ENCODE measurements around the gene DSCAML1.

DSCAML1 gene

DNA sequence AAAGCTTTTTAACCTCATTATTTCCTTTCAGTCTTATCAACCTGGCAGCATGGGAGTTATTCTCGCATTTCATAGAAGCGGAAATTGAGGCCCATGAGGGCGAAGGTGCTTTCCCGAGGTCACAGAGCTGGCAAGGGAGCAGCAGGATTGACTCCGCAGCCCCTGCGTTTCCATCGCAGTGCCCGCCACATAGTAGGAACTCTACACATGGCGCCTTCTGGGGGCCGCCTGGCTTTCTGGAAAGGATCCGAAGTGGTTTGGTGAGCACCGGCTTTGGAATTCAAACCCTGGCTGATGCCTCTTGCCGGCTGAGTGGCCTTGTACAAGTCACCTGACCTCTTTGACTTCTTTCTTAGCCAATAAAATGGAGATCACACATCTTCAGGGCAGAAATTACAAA lies 376.0 kb downstream of the DSCAML1 start:
- TF ChIP-seq, protein P1, sequence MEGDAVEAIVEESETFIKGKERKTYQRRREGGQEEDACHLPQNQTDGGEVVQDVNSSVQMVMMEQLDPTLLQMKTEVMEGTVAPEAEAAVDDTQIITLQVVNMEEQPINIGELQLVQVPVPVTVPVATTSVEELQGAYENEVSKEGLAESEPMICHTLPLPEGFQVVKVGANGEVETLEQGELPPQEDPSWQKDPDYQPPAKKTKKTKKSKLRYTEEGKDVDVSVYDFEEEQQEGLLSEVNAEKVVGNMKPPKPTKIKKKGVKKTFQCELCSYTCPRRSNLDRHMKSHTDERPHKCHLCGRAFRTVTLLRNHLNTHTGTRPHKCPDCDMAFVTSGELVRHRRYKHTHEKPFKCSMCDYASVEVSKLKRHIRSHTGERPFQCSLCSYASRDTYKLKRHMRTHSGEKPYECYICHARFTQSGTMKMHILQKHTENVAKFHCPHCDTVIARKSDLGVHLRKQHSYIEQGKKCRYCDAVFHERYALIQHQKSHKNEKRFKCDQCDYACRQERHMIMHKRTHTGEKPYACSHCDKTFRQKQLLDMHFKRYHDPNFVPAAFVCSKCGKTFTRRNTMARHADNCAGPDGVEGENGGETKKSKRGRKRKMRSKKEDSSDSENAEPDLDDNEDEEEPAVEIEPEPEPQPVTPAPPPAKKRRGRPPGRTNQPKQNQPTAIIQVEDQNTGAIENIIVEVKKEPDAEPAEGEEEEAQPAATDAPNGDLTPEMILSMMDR (IDR thresholded peaks at IDR 0.05; ENCODE audit: insufficient read depth, low read length, missing control alignments), result no peak
- ChIA-PET POLR2A (no interaction called here), CTCF (no interaction called here)
- H3K4me3 ChIP-seq (ENCODE audit: low read depth, low read length), result no peak overlapping the region
- no peak for DNase-seq (ENCODE audit: low read depth, low spot score)

DNA sequence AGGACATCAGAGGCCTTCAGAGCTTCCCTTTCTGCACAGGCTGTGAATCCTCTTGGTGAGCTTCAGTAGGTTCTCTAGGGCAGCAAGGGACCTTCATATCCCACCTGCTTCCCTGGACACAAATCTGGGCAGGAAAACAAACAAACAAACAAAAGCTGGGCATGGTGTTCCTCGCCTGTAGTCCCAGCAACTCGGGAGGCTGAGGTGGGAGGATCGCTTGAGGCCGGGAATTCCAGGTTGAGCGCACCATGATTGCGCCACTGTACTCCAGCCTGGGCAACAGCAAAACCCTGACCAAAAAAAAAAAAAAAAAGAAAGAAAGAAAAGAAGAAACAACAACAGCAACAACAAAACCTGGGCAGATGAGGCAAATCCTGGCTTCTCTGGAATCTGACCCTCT lies 376.4 kb downstream of the DSCAML1 start:
- TF ChIP-seq, protein P1 (IDR thresholded peaks at IDR 0.05; ENCODE audit: insufficient read depth, low read length, missing control alignments), result no peak
- no peak for DNase-seq (ENCODE audit: low read depth, low spot score)
- POLR2A ChIA-PET, result no interaction called here
- CTCF ChIA-PET, result interaction anchor here (1.6 to 1.8 kb wide), 2 partner anchors 387 to 397 kb away, joined by 4 to 9 read pairs; no protein-coding TSS in a partner anchor
- H3K4me3 ChIP-seq (ENCODE audit: low read depth, low read length), result no peak overlapping the region

DNA sequence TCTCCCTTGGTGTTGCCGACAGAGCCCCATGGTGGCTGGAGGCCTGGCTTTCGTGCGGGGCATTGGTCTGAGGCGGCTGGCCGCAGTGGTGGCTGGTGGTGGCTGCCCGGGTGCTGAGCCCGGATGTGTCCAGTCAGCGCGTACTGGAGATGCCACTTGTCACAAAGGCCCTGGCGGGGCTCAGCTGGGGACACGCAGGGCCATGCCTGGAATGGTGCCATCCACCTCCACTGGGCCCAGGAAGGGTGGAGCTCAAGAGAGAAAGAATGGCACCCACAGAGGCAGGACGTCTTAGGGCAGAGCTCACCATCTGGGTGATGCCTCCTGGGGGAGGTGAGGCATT lies 376.9 kb downstream of the DSCAML1 start:
- no peak overlapping the region for H3K4me3 ChIP-seq (ENCODE audit: low read depth, low read length)
- DNase-seq (ENCODE audit: low read depth, low spot score), result no peak
- ChIA-PET CTCF (interaction anchor here (1.6 to 1.8 kb wide), 2 partner anchors 388 to 397 kb away, joined by 4 to 9 read pairs; no protein-coding TSS in a partner anchor), POLR2A (no interaction called here)
- TF ChIP-seq, protein P1 (IDR thresholded peaks at IDR 0.05; ENCODE audit: insufficient read depth, low read length, missing control alignments), result no peak

DNA sequence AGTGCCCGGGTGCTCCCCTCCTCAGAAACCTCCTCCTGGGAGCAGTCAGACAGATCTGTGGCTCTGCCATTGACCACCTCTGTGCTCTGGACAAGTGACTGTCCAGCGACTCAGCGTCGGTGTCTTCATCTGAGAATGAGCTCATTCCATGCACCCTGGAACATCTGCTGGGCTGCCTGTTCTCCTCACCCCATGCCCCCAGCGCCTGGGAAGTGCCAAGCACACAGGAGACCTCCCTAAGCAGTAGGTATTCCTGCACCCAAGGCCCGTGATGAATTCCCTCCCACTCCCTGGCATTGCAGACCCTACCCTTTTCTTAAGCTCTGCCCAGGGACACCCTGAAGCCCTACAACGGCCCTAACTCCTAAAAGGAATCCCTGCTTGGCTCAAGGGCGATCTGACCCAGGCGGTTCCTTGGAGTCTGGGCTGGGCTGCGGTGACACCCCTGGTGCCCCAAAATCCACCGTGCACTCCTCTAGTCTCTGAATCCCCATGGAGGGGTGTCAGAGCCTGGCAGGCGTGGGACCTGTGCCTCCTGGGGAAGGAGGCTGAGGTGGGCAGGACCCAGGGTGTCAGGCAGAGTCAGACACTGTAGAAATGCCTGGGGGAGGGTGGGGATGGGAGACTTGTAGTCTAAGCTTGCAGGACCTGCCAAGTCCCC lies 377.4 kb downstream of the DSCAML1 start:
- no peak overlapping the region for H3K4me3 ChIP-seq (ENCODE audit: low read depth, low read length)
- ChIA-PET CTCF (interaction anchor here (1.6 to 1.8 kb wide), 3 partner anchors 9 to 398 kb away, joined by 4 to 9 read pairs (median 5); no protein-coding TSS in a partner anchor), POLR2A (no interaction called here)
- TF ChIP-seq, protein P1 (IDR thresholded peaks at IDR 0.05; ENCODE audit: insufficient read depth, low read length, missing control alignments), result no peak
- no peak for DNase-seq (ENCODE audit: low read depth, low spot score)

DNA sequence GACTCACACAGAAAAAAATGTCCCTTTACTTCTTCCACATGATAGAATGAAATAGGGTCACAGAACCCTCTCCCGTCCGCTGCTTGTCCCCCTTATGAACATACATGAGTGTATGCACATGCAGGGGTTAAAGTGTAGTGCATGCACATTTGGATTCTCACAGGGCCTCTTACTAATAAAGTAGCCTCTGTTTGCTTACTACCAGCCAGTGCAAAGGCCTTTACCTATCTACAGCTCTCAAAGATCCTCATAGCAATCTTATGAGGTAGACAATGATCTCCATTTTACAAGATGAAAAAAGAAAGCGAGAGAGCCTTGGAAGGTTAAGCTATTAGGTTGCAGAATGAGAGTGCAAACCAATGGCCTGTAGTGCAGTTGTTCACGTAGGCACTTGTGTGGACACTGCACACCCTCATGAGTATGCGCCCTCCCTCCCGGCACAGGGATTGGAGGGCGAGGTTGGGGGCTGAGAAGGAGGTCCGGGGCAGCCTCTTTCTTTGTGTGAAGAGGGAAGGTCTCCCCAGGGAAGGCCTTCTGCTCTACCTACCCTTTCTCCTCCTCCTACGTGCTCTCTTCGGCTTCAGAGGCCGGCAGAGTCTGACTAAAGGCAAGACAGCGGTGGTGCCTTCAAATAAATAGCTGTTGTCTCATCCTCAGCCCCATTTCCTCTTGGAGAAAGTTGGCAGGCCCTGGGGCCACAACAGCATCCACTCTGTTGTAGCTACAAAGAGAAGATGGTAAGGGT lies 378.1 kb downstream of the DSCAML1 start:
- CTCF ChIA-PET, result interaction anchor here (1.6 to 1.8 kb wide), 3 partner anchors 10 to 398 kb away, joined by 4 to 9 read pairs (median 5); no protein-coding TSS in a partner anchor

DNA sequence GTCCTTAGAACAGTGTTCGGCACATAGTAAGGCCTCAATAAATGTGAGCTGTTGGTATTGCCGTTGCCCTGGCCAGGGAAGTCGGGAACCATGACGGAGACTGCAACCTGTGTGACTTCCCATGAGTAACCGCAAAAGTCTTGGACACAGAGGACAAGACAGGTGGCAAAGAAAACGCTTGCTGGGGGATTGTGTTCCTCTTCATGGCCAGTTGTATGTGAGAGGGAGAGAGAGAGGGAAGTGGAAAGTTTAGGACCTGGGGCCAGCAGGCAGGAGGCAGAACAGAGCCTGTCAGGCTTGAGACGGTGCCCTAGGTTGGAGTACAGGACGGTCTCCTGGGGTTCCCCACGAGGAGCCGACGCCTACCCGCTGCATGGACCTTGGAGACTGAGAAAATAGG lies 379.2 kb downstream of the DSCAML1 start:
- H3K4me3 ChIP-seq (ENCODE audit: low read depth, low read length), result no peak overlapping the region
- TF ChIP-seq, protein P1 (IDR thresholded peaks at IDR 0.05; ENCODE audit: insufficient read depth, low read length, missing control alignments), result no peak
- DNase-seq (ENCODE audit: low read depth, low spot score), result no peak
- CTCF ChIA-PET, result interaction anchor here (10.4 kb wide), 1 partner anchor 7 kb away, joined by 107 read pairs; no protein-coding TSS in a partner anchor
- POLR2A ChIA-PET, result no interaction called here

More for the DNA sequence above, 378.1 kb downstream of the DSCAML1 start:
- no peak for DNase-seq (ENCODE audit: low read depth, low spot score)
- POLR2A ChIA-PET, result no interaction called here
- no peak overlapping the region for H3K4me3 ChIP-seq (ENCODE audit: low read depth, low read length)
- TF ChIP-seq, protein P1 (IDR thresholded peaks at IDR 0.05; ENCODE audit: insufficient read depth, low read length, missing control alignments), result no peak
